Measurements from ENCODE around the gene VAPA. TPM values are rescaled to one million over a fixed set of nuclear protein-coding genes. Genes with fewer than 3 reads are reported as not detected.
"Not testable (repeated sequence)": the region's sequence is repeated elsewhere in the genome, so short reads cannot be mapped to it uniquely, and the experiment has no call there.

The VAPA gene
- total RNA-seq, 1 experiment from 2014 or later: 444 TPM

DNA sequence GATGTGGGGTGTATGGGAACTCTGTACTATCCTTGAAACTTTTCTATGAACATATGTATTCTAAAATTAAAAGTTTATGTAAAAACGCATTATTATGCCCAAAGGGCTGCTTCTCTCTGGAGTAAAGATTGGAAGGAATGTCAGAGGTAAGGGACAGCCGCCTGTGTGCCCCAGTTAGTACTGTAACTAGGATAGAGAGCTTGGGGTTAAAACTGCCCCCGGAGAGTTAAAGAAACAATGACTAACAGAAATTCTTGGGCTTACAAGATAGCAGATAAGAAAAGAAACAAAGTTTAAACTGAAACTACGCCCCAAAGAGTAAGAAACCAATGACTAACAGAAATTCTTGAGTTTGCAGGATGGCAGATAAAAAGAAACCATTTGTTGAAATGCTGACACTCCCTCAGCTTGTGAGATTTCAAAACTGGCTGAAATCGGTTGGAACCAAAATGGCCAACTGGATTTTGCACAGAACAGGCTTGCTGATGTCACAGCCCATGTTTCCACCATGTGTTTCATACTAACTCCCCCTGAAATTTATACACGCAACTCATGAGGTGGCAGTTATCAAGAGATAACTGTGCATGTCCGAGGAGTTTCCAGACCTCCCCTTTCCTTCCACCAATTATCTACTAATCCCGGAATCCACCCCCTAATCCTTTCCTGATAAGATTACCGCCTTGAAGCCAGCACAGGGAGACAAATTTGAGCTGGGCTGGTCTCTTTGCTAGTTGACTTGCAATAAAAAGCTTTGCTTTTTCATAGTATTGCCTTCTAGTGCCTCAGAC, 36.8 kb upstream of the VAPA start:
- Histone ChIP-seq H3K4me3 (peak overlapping the region; percentile 20), H3K27me3 (replicated peaks) (no peaks in the 10 kb centered on the region), H3K9me3 (replicated peaks) (no peaks in the 10 kb centered on the region), H3K36me3 (no peaks in the 10 kb centered on the region), H3K4me1 (replicated peaks) (peaks cover 22% of the 10 kb centered on the region), H3K27ac (peak overlapping the region; percentile 97)
- peak; percentile 77 to 91 for DNase-seq (ENCODE audit: low read depth in 1 of 2, low spot score in 2 of 2)

- Histone ChIP-seq H3K9me3 (replicated peaks) (no peaks in the 10 kb centered on the region), H3K4me1 (replicated peaks) (peaks cover 22% of the 10 kb centered on the region), H3K36me3 (no peaks in the 10 kb centered on the region), H3K4me3 (peak overlapping the region; percentile 20), H3K27ac (peak overlapping the region; percentile 97), H3K27me3 (replicated peaks) (no peaks in the 10 kb centered on the region)
- DNase-seq (ENCODE audit: low read depth in 1 of 2, low spot score in 2 of 2): no peak
These were observed 36.2 kb upstream of the VAPA start for GRCh38 chr18:9877655-9878014.

- DNase-seq (ENCODE audit: low read depth in 1 of 2, low spot score in 2 of 2): no peak
- H3K27me3 ChIP-seq (replicated peaks): no peaks in the 10 kb centered on the region
- no peaks in the 10 kb centered on the region for H3K36me3 ChIP-seq
- peaks cover 22% of the 10 kb centered on the region for H3K4me1 ChIP-seq (replicated peaks)
- no peak overlapping the region for H3K4me3 ChIP-seq
- peak overlapping the region; percentile 97 for H3K27ac ChIP-seq
- H3K9me3 ChIP-seq (replicated peaks): no peaks in the 10 kb centered on the region; the same call in 1 of the 2 replicates
These were observed 35.7 kb upstream of the VAPA start for GRCh38 chr18:9878095-9878494.

DNA sequence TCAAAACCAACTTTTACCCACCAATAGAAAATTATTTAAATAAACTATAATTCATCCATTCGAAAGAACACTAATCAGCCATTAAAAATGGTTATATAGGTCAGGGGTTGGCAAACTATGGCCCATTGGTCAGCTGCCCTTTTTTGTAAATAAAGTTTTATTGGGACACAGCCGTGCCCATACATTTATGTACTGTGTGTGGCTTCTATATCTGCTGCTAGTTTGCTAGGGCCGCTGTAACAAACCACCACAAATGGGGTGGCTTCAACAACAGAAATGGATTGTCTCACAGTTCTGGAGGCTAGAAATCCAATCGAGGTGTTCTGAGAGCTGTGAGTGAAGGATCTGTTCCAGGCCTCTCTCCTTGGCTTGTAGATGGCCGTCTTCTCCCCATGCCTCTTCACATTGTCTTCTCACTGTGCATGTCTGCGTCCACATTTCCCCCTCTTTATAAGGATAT, 35.0 kb upstream of the VAPA start:
- DNase-seq (ENCODE audit: low read depth in 1 of 2, low spot score in 2 of 2): no peak

GRCh38 chr18:9884090-9884489, 29.7 kb upstream of the VAPA start:
- no peak overlapping the region for H3K4me3 ChIP-seq
- no peaks in the 10 kb centered on the region for H3K4me1 ChIP-seq (replicated peaks)
- no peaks in the 10 kb centered on the region for H3K36me3 ChIP-seq
- DNase-seq (ENCODE audit: low read depth in 1 of 2, low spot score in 2 of 2): no peak
- no peaks in the 10 kb centered on the region; the same call in 1 of the 2 replicates for H3K9me3 ChIP-seq (replicated peaks)
- H3K27ac ChIP-seq: no peak overlapping the region
- H3K27me3 ChIP-seq (replicated peaks): no peaks in the 10 kb centered on the region

More for the DNA sequence above, 35.0 kb upstream of the VAPA start:
- Histone ChIP-seq H3K4me3 (no peak overlapping the region), H3K27me3 (replicated peaks) (no peaks in the 10 kb centered on the region), H3K27ac (no peak overlapping the region), H3K36me3 (no peaks in the 10 kb centered on the region), H3K9me3 (replicated peaks) (no peaks in the 10 kb centered on the region; the same call in 1 of the 2 replicates), H3K4me1 (replicated peaks) (peaks cover 22% of the 10 kb centered on the region)

DNA sequence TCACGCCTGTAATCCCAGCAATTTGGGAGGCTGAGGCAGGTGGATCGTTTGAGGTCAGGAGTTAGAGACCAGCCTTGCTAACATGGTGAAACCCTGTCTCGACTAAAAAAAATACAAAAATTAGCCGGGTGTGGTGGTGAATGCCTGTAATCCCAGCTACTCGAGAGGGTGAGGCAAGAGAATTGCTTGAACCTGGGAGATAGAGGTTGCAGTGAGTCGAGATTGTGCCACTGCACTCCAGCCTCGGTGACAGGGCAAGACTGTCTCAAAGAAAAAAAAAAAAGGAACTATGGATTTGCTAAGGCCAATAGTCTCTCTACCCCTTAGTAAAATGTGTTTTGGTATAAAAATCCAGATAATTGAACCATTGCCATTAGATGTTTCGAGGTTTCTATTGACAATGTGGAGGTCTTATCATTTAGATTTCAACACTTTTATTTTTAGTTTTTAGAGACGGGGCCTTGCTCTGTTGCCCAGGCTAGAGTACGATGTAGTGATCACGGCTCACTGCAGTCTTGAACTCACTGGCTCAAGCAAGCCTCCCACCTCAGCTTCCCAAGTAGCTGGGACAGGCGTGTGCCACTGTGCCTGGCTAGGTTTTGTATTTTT, 29.2 kb upstream of the VAPA start:
- no peaks in the 10 kb centered on the region; the same call in 1 of the 2 replicates for H3K9me3 ChIP-seq (replicated peaks)
- no peaks in the 10 kb centered on the region for H3K36me3 ChIP-seq
- H3K4me1 ChIP-seq (replicated peaks): no peaks in the 10 kb centered on the region
- no peaks in the 10 kb centered on the region for H3K27me3 ChIP-seq (replicated peaks)
- H3K27ac ChIP-seq: no peak overlapping the region
- no peak for DNase-seq (ENCODE audit: low read depth in 1 of 2, low spot score in 2 of 2)
- H3K4me3 ChIP-seq: no peak overlapping the region

DNA sequence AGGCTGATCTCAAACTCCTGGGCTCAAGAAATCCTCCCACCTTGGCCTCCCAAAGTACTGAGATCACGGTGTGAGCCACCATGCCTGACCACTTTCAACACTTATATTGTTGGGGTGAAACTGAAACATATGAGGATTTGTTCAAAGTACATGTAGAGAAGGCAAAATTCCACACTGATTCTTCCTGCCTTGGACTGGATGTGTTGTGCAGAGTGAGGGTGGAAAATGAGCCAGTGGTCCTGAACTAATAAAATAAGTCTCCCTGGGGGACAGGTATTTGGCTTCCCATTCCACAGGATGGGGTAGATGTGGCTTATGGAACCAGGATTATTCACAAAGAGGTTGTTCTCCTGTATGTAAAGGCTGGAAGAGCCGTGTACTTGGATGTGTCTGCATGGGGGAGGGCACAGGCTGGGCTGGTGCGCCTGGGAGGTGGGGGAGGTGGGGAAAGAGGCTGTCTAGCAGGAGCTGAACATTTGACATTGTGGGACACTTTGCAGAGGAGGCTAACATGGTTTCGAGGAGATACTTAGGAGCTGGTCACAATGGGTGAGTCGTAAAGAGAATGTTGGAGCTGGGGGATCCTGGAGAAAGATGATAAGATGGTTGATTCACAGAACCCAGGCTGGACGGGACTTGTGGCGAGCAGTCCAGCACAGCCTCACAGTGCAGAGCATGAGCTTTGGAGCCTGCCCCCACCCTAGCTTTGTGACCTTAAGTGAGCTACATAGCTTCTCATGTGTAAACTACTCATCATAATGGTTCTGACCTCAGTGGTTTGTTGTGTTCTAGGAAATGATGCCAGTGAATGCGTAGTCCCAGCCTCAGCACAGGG, 28.4 kb upstream of the VAPA start, which contains the start of gene TXNDC2:
Gene TXNDC2, plus strand, starts transcription at position 804 of the 835 bp plus-strand sequence. CDS start 708 bp downstream, outside the sequence.
- Histone ChIP-seq H3K27ac (no peak within 1 kb of the TSS), H3K36me3 (no peaks in the 10 kb centered on the region), H3K4me1 (replicated peaks) (no peaks in the 10 kb centered on the region), H3K9me3 (replicated peaks) (no peaks in the 10 kb centered on the region; the same call in 1 of the 2 replicates), H3K27me3 (replicated peaks) (no peaks in the 10 kb centered on the region), H3K4me3 (no peak within 1 kb of the TSS)
- DNase-seq (ENCODE audit: low read depth in 1 of 2, low spot score in 2 of 2): no peak

DNA sequence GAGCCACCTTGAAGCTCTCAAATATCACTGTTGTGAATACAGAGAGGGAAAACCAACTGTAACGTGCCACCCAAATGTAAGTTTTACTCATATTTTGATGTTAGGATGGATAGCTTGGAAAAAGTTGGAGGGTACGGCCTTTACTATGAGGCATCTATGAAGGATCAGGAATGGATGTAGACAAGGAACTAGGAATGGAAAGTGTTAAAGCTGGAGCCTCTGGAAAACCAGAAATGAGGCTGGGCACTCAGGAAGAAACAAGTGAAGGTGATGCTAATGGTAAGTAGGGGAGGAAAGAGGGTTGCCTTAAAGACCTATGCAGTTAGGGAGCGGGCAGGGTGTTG, 27.8 kb upstream of the VAPA start:
- Histone ChIP-seq H3K36me3 (no peaks in the 10 kb centered on the region), H3K4me3 (no peak overlapping the region), H3K9me3 (replicated peaks) (no peaks in the 10 kb centered on the region; the same call in 1 of the 2 replicates), H3K27me3 (replicated peaks) (no peaks in the 10 kb centered on the region), H3K27ac (no peak overlapping the region), H3K4me1 (replicated peaks) (no peaks in the 10 kb centered on the region)
- DNase-seq (ENCODE audit: low read depth in 1 of 2, low spot score in 2 of 2): no peak

DNA sequence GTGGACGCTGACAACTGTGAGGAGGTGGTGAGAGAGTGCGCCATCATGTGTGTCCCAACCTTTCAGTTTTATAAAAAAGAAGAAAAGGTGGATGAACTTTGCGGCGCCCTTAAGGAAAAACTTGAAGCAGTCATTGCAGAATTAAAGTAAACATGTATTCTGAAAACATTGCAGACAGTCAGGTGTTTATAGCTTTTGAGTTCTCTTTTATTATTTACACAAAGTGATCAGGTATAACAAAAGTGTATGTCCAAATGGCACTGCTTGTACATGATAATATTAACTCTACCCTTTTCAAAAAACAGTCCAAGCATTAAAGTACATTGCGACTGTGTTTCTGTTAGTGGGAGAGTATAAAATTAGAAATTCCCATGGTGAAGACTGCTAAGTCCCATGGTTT, 25.8 kb upstream of the VAPA start:
- no peaks in the 10 kb centered on the region for H3K27me3 ChIP-seq (replicated peaks)
- no peak for DNase-seq (ENCODE audit: low read depth in 1 of 2, low spot score in 2 of 2)
- no peaks in the 10 kb centered on the region; the same call in 1 of the 2 replicates for H3K9me3 ChIP-seq (replicated peaks)
- no peak overlapping the region for H3K27ac ChIP-seq
- H3K36me3 ChIP-seq: no peaks in the 10 kb centered on the region
- H3K4me1 ChIP-seq (replicated peaks): no peaks in the 10 kb centered on the region
- no peak overlapping the region for H3K4me3 ChIP-seq

GRCh38 chr18:9890196-9890595, 23.6 kb upstream of the VAPA start:
- Histone ChIP-seq H3K4me1 (replicated peaks) (no peaks in the 10 kb centered on the region), H3K27ac (no peak overlapping the region), H3K27me3 (replicated peaks) (no peaks in the 10 kb centered on the region), H3K4me3 (no peak overlapping the region), H3K9me3 (replicated peaks) (no peaks in the 10 kb centered on the region), H3K36me3 (no peaks in the 10 kb centered on the region)
- no peak for DNase-seq (ENCODE audit: low read depth in 1 of 2, low spot score in 2 of 2)

DNA sequence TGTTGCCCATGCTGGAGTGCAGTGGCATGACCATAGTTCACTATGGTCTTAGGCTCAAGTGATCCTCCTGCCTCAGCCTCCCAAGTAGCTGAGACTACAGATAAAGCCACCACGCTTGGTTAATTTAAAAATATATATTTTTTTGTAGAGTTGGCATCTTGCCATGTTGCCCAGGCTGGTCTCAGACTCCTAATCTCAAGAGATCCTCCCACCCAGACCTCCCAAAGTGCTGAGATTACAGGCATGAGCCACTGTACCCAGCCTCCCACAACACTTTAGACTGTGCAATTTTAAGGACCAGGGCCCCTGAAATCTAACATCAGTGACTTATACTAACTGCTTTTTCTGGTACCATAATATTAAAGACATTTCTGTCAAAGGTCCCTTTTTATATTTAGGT, 22.9 kb upstream of the VAPA start:
- Histone ChIP-seq H3K4me1 (replicated peaks) (no peaks in the 10 kb centered on the region), H3K36me3 (no peaks in the 10 kb centered on the region), H3K9me3 (replicated peaks) (no peaks in the 10 kb centered on the region), H3K4me3 (no peak overlapping the region), H3K27me3 (replicated peaks) (no peaks in the 10 kb centered on the region), H3K27ac (no peak overlapping the region)
- no peak for DNase-seq (ENCODE audit: low read depth in 1 of 2, low spot score in 2 of 2)

- H3K9me3 ChIP-seq (replicated peaks); DNase-seq (ENCODE audit: low read depth in 1 of 2, low spot score in 2 of 2); H3K4me3 ChIP-seq; H3K27me3 ChIP-seq (replicated peaks); H3K36me3 ChIP-seq; H3K4me1 ChIP-seq (replicated peaks); H3K27ac ChIP-seq: not testable (repeated sequence)
These were observed 22.3 kb upstream of the VAPA start for GRCh38 chr18:9891515-9891914.

- H3K36me3 ChIP-seq: no peaks in the 10 kb centered on the region
- H3K27ac ChIP-seq: no peak overlapping the region
These were observed 19.3 kb upstream of the VAPA start for GRCh38 chr18:9894454-9895068.

More at GRCh38 chr18:9894454-9895068, 19.3 kb upstream of the VAPA start:
- no peak overlapping the region for H3K4me3 ChIP-seq
- H3K27me3 ChIP-seq (replicated peaks): no peaks in the 10 kb centered on the region
- no peaks in the 10 kb centered on the region for H3K9me3 ChIP-seq (replicated peaks)
- 0 out of 2 replicates have a peak, but pooled peaks cover 4% of the 10 kb centered on the region for H3K4me1 ChIP-seq (replicated peaks)
- DNase-seq (ENCODE audit: low read depth in 1 of 2, low spot score in 2 of 2): no peak

Measured in SJSA1 (cell line).